Tibial nerve (tissue), 4 donors: ENCODE measurements around the gene DACT3. TPM values are rescaled to one million over a fixed set of nuclear protein-coding genes. Genes with fewer than 3 reads are reported as not detected.

Experiments
- DNase-seq, 2 donors: peaks; one replicate each; pipeline ENCODE4 v3.0.0-alpha.2; 2019; ENCODE audit warnings: low spot score in 2 of 2
- H3K27ac ChIP-seq, 4 donors: fragments of 200-600 bp; sonication (generic) in 3 of 4; one replicate each; pipeline ENCODE4 v1.5.1; 2017 to 2019; ENCODE audit warnings: mild to moderate bottlenecking in 1 of 4
- H3K27me3 ChIP-seq, 2 donors: fragments of 200-600 bp; sonication (generic) in 1 of 2; one replicate each; pipeline versions ENCODE4 v1.5.1 to v1.6.0; 2017 to 2019
- H3K36me3 ChIP-seq, 3 donors: fragments of 200-600 bp; sonication (generic); one replicate each; pipeline ENCODE4 v1.5.1; 2018 to 2019
- H3K4me1 ChIP-seq, 4 donors: fragments of 200-600 bp; sonication (generic) in 3 of 4; one replicate each; pipeline ENCODE4 v1.5.1; 2017 to 2019
- H3K4me3 ChIP-seq, 4 donors: fragments of 200-600 bp; sonication (generic) in 3 of 4; one replicate each; pipeline ENCODE4 v1.5.1; 2017 to 2019; ENCODE audit warnings: mild to moderate bottlenecking in 1 of 4, moderate library complexity in 1 of 4
- H3K9me3 ChIP-seq, 4 donors: fragments of 200-600 bp; sonication (generic) in 3 of 4; one replicate each; pipeline ENCODE4 v1.5.1; 2017 to 2019
- CTCF ChIP-seq, 5 experiments: fragments of 200-600 bp in 3 of 5; fragments of 450-650 bp in 2 of 5; sonication (generic) in 3 of 5; IDR thresholded peaks; one replicate each; pipeline ENCODE4 v1.5.1; 2016 to 2019; ENCODE audit warnings: antibody characterized with exemption in 5 of 5, mild to moderate bottlenecking in 3 of 5, moderate library complexity in 2 of 5
- EP300 ChIP-seq, 2 donors: sonication (generic); formaldehyde crosslinking; IDR thresholded peaks; one replicate each; pipeline ENCODE4 v1.6.1; 2017; ENCODE audit warnings: antibody characterized with exemption in 2 of 2, mild to moderate bottlenecking in 1 of 2
- POLR2A ChIP-seq, 2 donors: fragments of 450-650 bp; IDR thresholded peaks; one replicate each; pipeline ENCODE4 v1.6.1; 2017; ENCODE audit warnings: antibody characterized with exemption in 2 of 2, mild to moderate bottlenecking in 2 of 2, moderate library complexity in 2 of 2
- whole genome bisulfite sequencing, 2 donors: methylation state at CpG; one replicate each; pipeline ENCODE4 v1.1.5; 2018; 5-methylcytosine and 5-hydroxymethylcytosine counted together
- total RNA-seq, 4 donors: library from RNA; depleted of rRNA; stranded (reverse); fragments of >200 nt; gene quantifications; one replicate each; pipeline ENCODE4 v1.1.0, GENCODE V29; 2016

The DACT3 gene
- total RNA-seq, 4 donors from 2014 or later: 7.1 to 11.7 (median 8.2) TPM

- Histone ChIP-seq H3K9me3 (no peaks in the 10 kb centered on the region), H3K4me3 (no peak overlapping the region), H3K27ac (peak overlapping the region in 3 of 4 donors; percentile 7 to 50 (median 26)), H3K4me1 (peaks cover 0 to 70% (median 48%) of the 10 kb centered on the region in 4 donors), H3K27me3 (no peaks in the 10 kb centered on the region), H3K36me3 (no peaks in the 10 kb centered on the region)
- WGBS, 2 donors: 40 to 47% methylated on average over 16 to 17 of the region's 17 CpGs
- no peak for DNase-seq
- TF ChIP-seq EP300 (IDR thresholded peaks at IDR 0.05) (no peak), POLR2A (IDR thresholded peaks at IDR 0.05) (no peak), CTCF (IDR thresholded peaks at IDR 0.05) (peak in 1 of 5 experiments; percentile 15)
Measured at GRCh38 chr19:46616631-46617322, 44.2 kb downstream of the DACT3 start.

GRCh38 chr19:46615966-46616365, 45.0 kb downstream of the DACT3 start:
- no peaks in the 10 kb centered on the region for H3K9me3 ChIP-seq
- no peak overlapping the region for H3K4me3 ChIP-seq
- no peak for DNase-seq
- TF ChIP-seq CTCF (IDR thresholded peaks at IDR 0.05) (no peak), EP300 (IDR thresholded peaks at IDR 0.05) (no peak), POLR2A (IDR thresholded peaks at IDR 0.05) (no peak)
- WGBS, 2 donors: 83 to 85% methylated on average over 10 of the region's 10 CpGs
- H3K36me3 ChIP-seq: no peaks in the 10 kb centered on the region
- H3K4me1 ChIP-seq: peaks cover 0 to 70% (median 45%) of the 10 kb centered on the region in 4 donors
- H3K27me3 ChIP-seq: no peaks in the 10 kb centered on the region
- no peak overlapping the region for H3K27ac ChIP-seq

- Histone ChIP-seq H3K27me3 (no peaks in the 10 kb centered on the region), H3K9me3 (no peaks in the 10 kb centered on the region), H3K4me1 (peaks cover 0 to 68% (median 33%) of the 10 kb centered on the region in 4 donors), H3K27ac (peak overlapping the region in 1 of 4 donors; percentile 44), H3K4me3 (no peak overlapping the region), H3K36me3 (peaks cover 0 to 16% (median 0%) of the 10 kb centered on the region in 3 donors)
- peak; percentile 83 to 94 (median 89) for TF ChIP-seq CTCF (IDR thresholded peaks at IDR 0.05)
- no peak for TF ChIP-seq POLR2A (IDR thresholded peaks at IDR 0.05)
- peak; percentile 14 to 35 for TF ChIP-seq EP300 (IDR thresholded peaks at IDR 0.05)
- WGBS, 2 donors: 11 to 21% methylated on average over 8 to 12 of the region's 12 CpGs
- DNase-seq: peak; percentile 81 to 91
Measured at GRCh38 chr19:46614114-46614722, 46.8 kb downstream of the DACT3 start.

GRCh38 chr19:46613525-46613924, 47.5 kb downstream of the DACT3 start:
- DNase-seq: no peak
- TF ChIP-seq POLR2A (IDR thresholded peaks at IDR 0.05) (no peak), EP300 (IDR thresholded peaks at IDR 0.05) (no peak), CTCF (IDR thresholded peaks at IDR 0.05) (no peak)
- no peak overlapping the region for H3K4me3 ChIP-seq

GRCh38 chr19:46611776-46612175, 49.2 kb downstream of the DACT3 start:
- TF ChIP-seq CTCF (IDR thresholded peaks at IDR 0.05) (no peak), EP300 (IDR thresholded peaks at IDR 0.05) (no peak), POLR2A (IDR thresholded peaks at IDR 0.05) (no peak)
- DNase-seq: no peak
- Histone ChIP-seq H3K4me1 (peaks cover 0 to 70% (median 25%) of the 10 kb centered on the region in 4 donors), H3K9me3 (no peaks in the 10 kb centered on the region), H3K36me3 (peaks cover 0 to 41% (median 8%) of the 10 kb centered on the region in 3 donors), H3K4me3 (no peak overlapping the region), H3K27ac (peak overlapping the region in 2 of 4 donors; percentile 69 to 96), H3K27me3 (no peaks in the 10 kb centered on the region)
- WGBS, 2 donors: 67 to 69% methylated on average over 6 of the region's 6 CpGs

More at GRCh38 chr19:46613525-46613924, 47.5 kb downstream of the DACT3 start:
- peaks cover 0 to 23% (median 5%) of the 10 kb centered on the region in 3 donors for H3K36me3 ChIP-seq
- no peak overlapping the region for H3K27ac ChIP-seq
- no peaks in the 10 kb centered on the region for H3K9me3 ChIP-seq
- WGBS, 2 donors: 81 to 86% methylated on average over 22 of the region's 22 CpGs
- no peaks in the 10 kb centered on the region for H3K27me3 ChIP-seq
- H3K4me1 ChIP-seq: peaks cover 0 to 67% (median 27%) of the 10 kb centered on the region in 4 donors
